Measurements from ENCODE around the gene RAB3GAP1.

DNA sequence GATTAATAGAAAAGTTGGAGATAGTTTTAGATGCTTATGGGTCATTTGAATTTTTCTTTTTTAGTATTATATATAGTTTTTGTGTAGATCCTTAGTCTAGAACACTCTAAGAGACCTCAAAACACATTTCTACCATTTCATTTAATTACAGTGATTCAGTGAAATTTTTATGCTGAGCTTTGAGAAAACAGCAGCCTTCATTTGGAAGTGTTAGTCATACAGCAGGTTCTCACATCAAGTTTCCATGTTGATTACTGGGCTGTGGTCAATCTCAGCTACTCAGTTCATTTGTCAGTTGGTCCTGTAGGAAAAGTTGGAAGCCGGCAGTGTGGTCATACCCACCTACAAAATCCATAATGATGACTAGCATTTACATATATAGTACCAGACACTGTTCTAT lies 42.8 kb upstream of the RAB3GAP1 start:
- TF ChIP-seq ZFP30 (CRISPR knock-in tag; IDR thresholded peaks at IDR 0.05) (no peak), ARNTL (CRISPR knock-in tag; IDR thresholded peaks at IDR 0.05; ENCODE audit: borderline replicate concordance, low read depth) (no peak), RARB (CRISPR knock-in tag; IDR thresholded peaks at IDR 0.05) (no peak), ZNF70 (CRISPR knock-in tag; IDR thresholded peaks at IDR 0.05) (no peak), SNAI2 (CRISPR knock-in tag; IDR thresholded peaks at IDR 0.05) (no peak), TCF4 (CRISPR knock-in tag; IDR thresholded peaks at IDR 0.05; ENCODE audit: borderline replicate concordance) (no peak), CSDC2 (CRISPR knock-in tag; IDR thresholded peaks at IDR 0.05) (no peak), ISL1 (CRISPR knock-in tag; IDR thresholded peaks at IDR 0.05) (no peak), ZC3H10 (CRISPR knock-in tag; IDR thresholded peaks at IDR 0.05) (no peak), PPARA (CRISPR knock-in tag; IDR thresholded peaks at IDR 0.05; ENCODE audit: borderline replicate concordance) (no peak), ZFP3 (CRISPR knock-in tag; IDR thresholded peaks at IDR 0.05) (no peak), TOX (CRISPR knock-in tag; IDR thresholded peaks at IDR 0.05; ENCODE audit: borderline replicate concordance) (no peak)
- TF ChIP-seq, protein P1, sequence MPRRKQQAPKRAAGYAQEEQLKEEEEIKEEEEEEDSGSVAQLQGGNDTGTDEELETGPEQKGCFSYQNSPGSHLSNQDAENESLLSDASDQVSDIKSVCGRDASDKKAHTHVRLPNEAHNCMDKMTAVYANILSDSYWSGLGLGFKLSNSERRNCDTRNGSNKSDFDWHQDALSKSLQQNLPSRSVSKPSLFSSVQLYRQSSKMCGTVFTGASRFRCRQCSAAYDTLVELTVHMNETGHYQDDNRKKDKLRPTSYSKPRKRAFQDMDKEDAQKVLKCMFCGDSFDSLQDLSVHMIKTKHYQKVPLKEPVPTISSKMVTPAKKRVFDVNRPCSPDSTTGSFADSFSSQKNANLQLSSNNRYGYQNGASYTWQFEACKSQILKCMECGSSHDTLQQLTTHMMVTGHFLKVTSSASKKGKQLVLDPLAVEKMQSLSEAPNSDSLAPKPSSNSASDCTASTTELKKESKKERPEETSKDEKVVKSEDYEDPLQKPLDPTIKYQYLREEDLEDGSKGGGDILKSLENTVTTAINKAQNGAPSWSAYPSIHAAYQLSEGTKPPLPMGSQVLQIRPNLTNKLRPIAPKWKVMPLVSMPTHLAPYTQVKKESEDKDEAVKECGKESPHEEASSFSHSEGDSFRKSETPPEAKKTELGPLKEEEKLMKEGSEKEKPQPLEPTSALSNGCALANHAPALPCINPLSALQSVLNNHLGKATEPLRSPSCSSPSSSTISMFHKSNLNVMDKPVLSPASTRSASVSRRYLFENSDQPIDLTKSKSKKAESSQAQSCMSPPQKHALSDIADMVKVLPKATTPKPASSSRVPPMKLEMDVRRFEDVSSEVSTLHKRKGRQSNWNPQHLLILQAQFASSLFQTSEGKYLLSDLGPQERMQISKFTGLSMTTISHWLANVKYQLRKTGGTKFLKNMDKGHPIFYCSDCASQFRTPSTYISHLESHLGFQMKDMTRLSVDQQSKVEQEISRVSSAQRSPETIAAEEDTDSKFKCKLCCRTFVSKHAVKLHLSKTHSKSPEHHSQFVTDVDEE (CRISPR knock-in tag; IDR thresholded peaks at IDR 0.05) = no peak
- TF ChIP-seq, protein P2, sequence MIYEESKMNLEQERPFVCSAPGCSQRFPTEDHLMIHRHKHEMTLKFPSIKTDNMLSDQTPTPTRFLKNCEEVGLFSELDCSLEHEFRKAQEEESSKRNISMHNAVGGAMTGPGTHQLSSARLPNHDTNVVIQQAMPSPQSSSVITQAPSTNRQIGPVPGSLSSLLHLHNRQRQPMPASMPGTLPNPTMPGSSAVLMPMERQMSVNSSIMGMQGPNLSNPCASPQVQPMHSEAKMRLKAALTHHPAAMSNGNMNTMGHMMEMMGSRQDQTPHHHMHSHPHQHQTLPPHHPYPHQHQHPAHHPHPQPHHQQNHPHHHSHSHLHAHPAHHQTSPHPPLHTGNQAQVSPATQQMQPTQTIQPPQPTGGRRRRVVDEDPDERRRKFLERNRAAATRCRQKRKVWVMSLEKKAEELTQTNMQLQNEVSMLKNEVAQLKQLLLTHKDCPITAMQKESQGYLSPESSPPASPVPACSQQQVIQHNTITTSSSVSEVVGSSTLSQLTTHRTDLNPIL (CRISPR knock-in tag; IDR thresholded peaks at IDR 0.05; ENCODE audit: low read depth) = no peak
